GM19035 (cell line): ENCODE data around the gene OR52N5.
A peak's percentile ranks its signal among the peaks of the same experiment; 100 is the strongest.

Experiments
- ATAC-seq: cut with Tn5 transposase; IDR thresholded peaks from one replicate; pipeline ENCODE4 v1.9.1; 2021; ENCODE audit not compliant: unreplicated experiment

OR52N5 gene

DNA sequence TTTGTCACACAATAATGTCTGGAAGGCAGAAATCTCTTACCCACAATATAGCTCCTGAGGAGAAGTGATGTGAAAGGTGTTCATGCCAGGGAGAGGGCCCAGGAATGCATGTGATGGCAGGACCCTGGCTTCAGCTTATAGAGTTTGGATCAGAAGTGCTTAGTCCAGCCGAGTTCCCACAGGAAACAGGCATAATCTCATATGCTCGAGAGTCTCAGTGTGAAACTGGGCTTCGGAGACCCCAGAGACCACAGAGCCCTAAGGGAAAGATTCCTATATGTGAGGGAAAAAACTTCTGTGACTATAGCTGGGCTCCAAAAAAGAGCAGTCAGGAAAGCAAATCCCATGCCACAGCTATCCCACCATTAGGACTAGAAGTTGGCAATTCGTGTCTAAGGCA is at the start of gene OR52N5:
Gene OR52N5 (minus strand): TSS at position 101 of the 400 bp plus-strand sequence. CDS start 4,721 bp downstream, outside the sequence.
- ATAC-seq, result no peak

DNA sequence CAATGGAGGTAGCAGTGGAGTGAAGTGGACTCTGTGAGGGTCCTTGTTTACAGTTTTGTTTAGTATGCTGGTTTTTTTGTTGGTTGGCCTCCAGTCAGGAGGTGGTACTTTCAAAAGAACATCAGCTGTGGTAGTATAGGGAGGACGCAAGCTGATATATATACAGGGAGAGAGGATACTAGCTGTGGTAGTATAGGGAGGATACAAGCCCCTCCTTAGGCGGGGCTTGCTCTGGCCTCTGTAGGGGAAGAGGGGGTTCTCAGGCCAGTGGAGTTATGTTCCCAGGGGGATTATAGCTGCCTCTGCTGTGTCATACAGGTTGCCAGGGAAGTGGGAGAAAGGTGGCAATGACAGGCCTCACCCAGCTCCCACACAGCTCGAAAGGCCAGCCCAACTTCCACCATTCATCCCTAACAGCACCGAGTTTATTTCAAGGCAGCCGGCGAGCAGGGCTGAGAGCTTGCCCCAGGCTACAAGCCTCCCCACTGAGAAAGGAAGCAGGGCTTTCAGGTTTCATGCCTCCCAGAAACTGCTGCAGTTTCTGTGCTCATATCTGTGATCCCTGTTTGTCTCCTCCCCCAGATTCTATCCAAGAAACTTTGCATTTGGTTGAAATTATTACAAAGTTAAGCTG is 48.2 kb upstream of the OR52N5 start:
- ATAC-seq, result no peak

DNA sequence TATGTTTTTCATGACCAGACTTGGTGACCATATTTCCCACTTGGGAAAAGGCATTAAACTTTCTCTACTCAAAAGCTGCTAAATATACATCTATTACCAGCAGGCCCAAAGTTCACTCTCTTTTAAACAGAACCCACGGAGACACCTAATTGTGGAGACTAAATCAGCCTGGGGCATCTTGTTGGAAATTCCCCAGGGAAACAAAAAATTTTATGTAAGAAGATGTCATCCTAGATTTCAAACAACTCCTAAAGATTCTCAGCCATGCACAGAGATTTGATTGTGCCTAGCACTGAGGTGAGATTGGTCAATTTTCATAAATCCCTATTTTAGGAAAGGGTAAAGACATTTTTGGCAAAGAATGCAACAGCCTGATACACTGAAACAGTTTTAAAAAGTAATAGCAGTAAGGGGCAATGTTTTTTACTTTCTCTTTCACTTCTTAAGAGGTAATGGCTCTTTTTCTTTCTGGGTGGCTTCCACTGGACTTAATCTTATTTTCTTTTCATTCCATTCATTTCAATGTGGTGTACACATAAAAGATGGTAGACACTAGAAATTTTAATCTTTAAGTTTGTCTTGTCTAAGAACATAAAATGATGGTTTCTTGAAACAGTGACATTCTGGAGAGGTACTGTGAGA is 35.2 kb upstream of the OR52N5 start:
- ATAC-seq, result peak; percentile 68

DNA sequence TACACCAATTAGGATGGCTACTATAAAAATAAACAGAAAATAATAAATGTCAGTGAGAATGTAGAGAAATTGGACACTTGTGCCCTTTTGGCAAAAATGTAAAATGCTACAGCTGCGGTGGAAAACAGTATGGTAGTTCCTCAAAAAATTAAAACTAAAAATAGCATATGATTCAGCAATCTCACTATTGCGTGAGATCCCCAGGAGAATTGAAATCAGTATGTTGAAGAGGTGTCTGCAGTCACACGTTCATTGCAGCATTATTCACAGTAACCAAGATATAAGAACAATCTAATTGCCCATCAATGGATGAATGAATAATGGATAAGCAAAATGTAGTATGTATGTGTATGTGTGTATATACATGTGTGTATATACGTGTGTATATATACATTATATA is 32.4 kb upstream of the OR52N5 start:
- ATAC-seq, result no peak

DNA sequence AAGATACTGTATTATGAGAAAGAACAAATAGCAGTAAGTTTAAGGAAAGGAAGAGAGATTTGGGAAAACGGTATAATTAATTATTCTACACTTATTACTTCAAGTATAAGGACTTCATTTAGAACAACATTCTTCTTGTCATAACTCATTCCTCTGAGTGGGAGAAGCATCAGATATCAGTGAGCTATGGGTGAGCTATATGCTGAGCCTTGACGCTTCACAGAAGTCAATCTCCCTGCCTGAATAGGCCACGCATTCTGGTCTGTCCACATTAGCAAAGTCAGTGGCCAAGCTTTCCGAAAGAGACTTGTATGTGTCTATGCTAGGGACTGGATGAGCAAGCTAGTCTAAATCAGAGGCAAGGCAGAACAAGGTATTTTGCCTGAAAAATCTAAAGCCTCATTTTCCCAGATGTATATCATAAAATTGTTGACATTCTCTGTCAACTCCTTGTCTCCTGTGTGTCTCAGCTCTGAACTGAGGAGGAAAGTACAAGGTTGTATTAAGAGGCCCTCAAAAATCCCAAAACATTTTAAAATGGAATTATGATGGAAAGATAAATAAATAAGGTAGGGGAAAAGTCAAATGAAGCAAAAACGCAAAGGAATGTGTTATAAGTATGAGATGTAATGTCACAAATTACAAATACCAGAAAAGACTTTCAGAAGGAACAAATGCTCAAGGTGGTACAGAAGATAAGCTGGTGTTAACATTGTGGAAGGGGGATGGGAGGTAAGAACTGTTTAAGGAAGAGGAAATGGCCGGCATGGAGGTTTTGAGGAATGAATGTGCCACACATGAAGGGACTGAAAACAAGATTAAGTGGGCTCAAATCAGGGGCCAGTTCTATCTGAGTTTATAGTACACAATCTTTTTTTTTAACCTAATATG is 27.0 kb upstream of the OR52N5 start:
- no peak for ATAC-seq

DNA sequence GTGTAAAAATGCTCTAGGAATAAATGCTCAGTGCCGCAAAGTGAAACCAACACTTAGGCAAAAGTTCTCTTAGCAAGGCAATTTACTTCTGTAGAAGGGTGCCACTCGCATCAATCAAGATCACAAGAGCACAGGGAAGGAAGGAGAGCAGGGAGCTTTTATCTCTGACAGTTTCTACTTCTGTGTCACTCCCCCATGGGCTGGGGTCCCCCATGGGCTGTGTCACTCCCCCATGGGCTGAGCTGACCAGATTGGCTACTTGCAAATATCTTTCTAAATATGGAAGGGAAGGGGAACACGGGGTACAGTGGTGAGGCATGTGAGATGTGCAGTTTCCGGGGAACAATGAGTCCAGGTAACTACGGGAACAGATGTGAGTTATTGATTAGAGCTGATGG is 26.0 kb upstream of the OR52N5 start:
- peak; percentile 25 for ATAC-seq

DNA sequence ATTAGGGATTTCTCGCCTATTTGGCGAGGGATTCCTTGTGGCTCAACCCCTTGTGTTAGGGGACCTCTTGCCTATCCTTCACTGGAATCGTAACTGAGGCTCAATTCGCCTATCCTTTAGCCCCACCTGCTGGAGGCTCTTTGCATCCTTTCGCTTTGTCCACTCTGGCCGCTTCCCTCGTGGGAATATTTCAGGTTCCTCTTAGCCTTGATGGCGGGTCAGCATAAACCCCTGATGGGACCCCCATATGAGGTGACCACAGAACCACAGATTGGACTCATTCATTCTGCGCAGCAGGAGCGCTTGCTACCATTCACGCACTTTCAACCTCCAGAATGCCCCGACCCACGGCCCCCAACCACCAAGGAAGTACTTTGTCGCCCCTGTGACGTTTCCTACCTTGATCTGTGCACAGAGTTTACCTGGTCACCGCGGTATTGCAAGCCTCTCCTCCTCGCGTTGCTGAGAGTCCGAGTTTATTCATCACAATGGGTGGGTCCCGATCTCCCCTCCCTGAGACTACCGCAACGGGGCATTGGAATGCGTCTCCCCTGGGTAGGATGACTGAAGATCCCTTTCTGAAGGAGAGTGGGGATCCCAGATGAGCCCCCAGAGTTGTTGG is 25.5 kb upstream of the OR52N5 start, which contains the start of gene OR52N2:
Gene OR52N2 (plus strand): TSS at position 425 of the 622 bp plus-strand sequence. CDS start 11,412 bp downstream, outside the sequence.
- peak; percentile 89 for ATAC-seq

DNA sequence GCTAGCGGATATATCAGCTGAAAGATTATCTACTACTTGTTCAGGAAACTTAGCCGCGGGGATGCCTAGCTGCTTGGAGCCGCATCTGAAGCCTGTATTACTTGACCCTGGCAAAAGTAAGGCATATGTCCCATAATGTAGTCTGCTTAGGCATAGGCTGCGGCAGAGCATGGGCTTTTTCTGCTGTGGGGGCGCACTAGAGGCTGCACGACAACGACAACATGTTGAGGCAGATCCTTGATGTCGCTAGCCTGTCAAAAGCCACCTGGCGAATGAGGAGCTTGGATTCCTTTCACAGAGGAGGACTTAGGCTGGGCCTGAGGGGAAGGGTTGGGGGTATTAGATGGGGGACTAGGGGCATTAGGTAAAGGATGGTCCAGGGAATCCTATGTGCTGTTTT is 24.4 kb upstream of the OR52N5 start:
- peak; percentile 32 for ATAC-seq

DNA sequence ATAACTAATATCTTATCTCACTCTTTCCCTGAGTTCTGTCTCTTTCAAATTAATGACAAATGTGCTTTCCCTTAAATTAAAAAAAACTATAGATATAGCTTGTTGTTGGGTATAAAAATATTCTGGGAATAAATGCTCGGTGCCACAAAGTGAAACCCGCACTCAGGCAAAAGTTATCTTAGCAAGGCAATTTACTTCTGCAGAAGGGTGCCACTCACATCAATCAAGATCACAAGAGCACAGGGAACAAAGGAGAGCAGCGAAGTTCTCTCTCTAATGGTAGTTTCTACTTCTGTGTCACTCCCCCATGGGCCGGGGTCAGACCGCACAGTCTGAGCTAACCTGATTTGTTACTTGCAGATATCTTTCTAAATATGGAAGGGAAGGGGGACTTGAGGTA is 20.8 kb upstream of the OR52N5 start:
- ATAC-seq, result no peak

DNA sequence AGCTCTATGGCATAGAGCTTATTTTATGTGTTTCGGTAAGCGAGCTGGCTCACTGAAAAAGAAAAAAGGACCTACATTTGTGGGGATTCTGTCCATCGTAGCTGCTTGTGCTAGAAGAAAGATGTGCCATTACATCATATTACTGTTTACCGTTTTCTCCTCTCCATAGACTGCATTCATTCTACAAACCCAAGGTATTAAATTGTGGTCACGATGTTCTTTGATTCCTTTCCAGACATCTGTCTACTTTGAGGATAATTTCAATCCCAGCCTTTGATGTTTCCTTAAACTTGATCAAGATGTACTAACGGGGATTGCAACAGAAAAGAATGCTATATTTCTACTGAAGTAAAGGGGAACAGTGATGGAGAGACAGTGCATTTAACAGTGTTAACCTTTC is 13.4 kb upstream of the OR52N5 start:
- no peak for ATAC-seq

DNA sequence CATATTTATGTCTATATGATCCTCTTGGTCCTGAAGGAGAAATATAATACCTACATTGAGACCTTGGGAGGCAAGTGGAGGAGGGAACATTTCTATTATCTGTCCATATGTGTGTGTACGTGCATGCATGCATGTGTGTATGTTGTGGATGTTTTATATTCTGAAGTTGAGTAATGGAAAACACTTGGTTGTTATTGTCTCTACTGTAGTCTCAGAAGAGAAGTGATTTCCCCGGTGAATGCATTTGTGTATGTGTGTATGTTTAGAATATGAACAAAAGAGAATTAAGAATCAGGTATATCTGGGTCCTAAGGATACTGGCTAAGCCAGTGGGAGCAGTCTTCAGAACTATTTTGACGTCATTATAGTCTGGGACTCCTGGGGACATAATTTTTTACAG is 8.0 kb upstream of the OR52N5 start, which contains the start of gene OR52N1:
Gene OR52N1 (minus strand): TSS at position 101 of the 400 bp plus-strand sequence. CDS start 2,449 bp downstream, outside the sequence.
- ATAC-seq, result no peak

DNA sequence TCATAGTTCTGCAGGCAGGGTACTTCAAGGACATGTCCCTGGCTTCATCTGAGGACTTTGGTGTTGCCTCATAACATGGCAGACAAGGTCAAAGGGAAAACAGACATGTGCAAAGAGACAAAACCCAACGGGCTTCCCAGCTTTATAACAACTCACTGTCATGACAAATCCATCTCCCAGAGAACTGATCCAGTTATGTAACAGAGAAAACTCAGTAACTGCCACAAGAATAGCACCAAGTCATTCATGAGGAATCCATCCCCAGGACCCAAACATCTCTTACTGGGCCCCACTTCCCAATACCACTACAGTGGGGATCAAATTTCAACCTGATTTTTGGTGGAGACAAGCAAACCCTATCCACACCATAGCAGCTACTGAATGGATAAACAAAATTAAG is 16.1 kb downstream of the OR52N5 start:
- ATAC-seq, result no peak

DNA sequence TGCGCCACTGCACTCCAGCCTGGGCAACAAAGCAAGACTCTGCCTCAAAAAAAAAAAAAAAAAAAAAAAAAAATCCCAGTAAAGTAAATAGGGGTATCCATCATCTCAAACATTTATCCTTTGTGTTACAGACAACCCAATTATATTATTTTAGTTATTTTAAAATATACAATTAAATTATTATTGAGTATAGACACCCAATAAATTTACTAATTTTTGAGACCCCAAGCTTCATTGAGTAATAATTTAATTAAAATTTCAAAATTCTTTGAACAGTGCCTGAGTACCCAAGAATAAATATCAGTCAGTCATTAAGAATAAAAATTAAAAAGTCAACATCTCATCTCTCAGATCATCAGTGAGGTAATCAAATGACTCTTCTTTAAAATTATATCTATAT is 29.2 kb downstream of the OR52N5 start, which contains the start of gene OR52N4:
Gene OR52N4 (plus strand): TSS at position 301 of the 400 bp plus-strand sequence. CDS start 498 bp downstream, outside the sequence.
- ATAC-seq, result no peak

DNA sequence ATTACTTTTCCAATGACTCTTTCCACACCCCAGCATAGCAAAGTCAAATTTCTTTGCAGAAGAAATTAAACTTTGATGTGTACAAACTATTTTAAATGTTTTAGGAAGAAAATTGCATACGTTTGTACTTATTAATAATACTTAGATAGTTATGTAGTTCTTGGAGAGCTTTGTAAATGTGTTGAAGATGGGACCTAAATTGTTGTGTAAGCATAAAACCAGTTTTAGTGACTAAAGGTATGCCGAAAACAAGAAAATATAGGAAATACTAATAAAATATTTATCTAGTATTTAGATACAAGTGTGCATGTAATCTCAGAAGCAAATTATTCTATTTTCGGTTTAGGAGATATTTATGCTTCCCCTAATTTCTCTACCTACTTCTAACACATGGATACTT is 33.3 kb downstream of the OR52N5 start:
- ATAC-seq, result no peak

DNA sequence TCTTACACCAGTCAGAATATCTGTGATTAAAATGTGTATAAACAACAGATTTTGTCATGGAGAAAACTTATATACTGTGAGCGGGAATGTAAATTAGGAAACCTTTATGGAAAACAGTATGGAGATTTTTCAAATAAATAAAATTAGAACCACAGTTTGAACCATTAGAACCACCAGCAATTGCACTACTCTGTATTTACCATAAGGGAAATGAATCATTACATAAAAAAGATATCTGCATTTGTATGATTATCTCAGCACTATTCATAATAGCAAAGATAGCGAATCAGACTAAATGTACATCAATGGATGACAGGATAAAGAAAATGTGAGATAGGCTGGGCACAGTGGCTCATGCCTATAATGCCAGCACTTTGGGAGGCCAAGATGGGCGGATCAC is 36.5 kb downstream of the OR52N5 start:
- no peak for ATAC-seq

DNA sequence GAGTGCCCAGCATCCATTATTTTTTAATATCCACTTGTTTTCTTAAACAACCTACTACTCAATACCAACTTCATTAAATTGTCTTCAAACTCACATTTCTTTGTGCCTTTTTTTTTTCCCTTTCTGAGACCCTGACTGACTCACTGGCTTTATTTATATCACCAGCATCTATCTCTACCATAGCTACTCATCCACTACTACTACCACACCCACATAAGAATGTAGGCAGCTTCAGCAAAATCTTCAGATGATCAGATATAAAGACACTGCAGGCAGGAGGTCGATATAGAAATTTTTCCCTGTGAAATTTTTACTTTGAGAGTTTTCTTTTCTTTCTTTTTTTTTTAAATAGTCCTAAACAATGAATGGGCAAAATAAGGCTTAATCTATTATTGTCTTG is 44.7 kb downstream of the OR52N5 start:
- ATAC-seq, result no peak

DNA sequence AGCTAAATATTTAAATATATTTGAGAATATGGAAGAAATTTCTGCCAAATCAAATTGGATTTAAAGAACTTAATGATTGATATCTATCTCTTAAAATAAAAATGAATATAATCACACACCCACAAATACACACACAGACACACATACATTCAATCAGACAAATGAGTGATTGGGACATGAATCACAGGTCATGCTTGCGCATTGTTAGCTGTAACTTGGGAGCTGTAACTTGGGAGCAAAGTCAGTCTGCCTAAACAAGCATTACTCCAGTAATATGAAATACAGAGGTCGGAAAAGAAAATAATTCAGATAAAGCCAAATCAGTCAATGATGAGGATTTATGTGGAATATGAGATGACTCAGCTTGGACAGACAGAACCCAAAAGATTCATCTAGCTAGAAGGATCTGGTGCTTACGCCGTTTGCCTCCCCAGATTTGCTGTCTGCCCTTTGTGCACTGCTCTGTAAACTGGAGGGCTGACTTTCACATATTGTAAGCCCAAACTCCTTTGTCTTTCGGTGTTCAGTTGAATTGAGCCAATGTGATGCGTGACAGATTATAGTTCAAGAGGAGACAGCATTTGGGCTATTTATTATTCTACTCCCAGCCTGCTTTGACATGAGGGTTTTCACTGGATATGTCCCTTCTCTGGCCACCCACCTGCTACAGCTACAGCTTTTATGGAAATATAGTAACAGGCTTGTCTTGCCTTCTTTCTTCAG is 45.3 kb downstream of the OR52N5 start:
- ATAC-seq, result no peak

DNA sequence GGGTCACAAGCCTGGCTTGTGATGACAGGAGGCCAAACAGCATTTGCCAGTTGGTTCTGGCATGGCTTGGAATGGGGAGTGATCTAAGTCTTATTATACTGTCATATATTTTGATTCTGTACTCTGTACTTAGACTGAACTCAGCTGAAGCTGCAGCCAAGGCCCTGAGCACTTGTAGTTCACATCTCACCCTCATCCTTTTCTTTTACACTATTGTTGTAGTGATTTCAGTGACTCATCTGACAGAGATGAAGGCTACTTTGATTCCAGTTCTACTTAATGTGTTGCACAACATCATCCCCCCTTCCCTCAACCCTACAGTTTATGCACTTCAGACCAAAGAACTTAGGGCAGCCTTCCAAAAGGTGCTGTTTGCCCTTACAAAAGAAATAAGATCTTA is 46.1 kb downstream of the OR52N5 start:
- no peak for ATAC-seq

DNA sequence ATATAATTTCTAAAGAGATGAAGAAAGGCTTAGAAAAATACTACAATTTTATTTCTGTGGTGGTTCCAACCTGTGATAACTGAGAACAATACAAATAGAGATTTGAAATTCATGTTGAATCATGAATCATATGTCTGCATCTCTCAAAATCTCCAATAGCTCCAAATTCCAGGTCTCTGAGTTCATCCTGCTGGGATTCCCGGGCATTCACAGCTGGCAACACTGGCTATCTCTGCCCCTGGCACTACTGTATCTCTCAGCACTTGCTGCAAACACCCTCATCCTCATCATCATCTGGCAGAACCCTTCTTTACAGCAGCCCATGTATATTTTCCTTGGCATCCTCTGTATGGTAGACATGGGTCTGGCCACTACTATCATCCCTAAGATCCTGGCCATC is 46.8 kb downstream of the OR52N5 start, which contains the start of gene OR56B1:
Gene OR56B1 (plus strand): TSS at position 53 of the 400 bp plus-strand sequence. CDS start 69 bp downstream, at position 122.
- ATAC-seq, result no peak

DNA sequence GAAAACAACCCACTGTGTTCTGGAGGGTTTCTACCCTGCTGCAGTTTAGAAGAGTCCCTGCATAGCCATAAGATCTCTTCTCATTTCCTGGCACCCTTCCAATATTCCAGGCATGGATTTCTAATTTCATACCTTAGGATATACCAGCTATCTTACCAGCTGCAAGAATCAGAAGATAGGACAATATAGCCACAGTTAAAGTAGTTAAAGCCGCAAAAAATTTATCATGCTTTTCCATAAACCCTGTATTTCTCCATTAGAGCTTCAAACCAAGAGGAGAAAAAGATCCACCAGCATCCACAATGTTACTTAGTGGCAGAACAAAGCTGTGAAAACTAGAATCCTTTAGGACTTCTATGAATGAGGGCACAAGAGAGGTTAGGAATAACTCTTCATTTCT is 55.5 kb downstream of the OR52N5 start:
- no peak for ATAC-seq
